PC-3 (cell line): ENCODE results near the gene STX8. TPM values are rescaled to one million over a fixed set of nuclear protein-coding genes. Genes with fewer than 3 reads are reported as not detected.

Source experiments
- ATAC-seq: fragments of 200-7000 bp; cut with Tn5 transposase; 2 replicates; pipeline ENCODE4 v1.9.1; 2020; ENCODE audit warnings: mild to moderate bottlenecking, moderate library complexity
- BruUV-seq: library from RNA; stranded (reverse); fragments of 400-500 nt; replicated peaks from 2 replicates; lab custom pipeline; 2021; lab: Mats Ljungman, UMichigan
- CTCF ChIA-PET: fragments of 300-600 bp; sonication (Branson Sonifier 250); formaldehyde crosslinking; loops from one replicate; lab custom pipeline; 2022; ENCODE audit warnings: antibody characterized with exemption; lab: Charles Lee
- POLR2A ChIA-PET: fragments of 300-600 bp; sonication (Branson Sonifier 250); formaldehyde crosslinking; loops from one replicate; lab custom pipeline; 2022; ENCODE audit warnings: antibody characterized with exemption; ENCODE audit not compliant: unreplicated experiment; lab: Charles Lee
- DNase-seq: peaks from one replicate; pipeline ENCODE4 v3.0.0-alpha.2; 2015
- H2AFZ ChIP-seq: fragments of 300-600 bp; sonication (generic); 2 replicates; pipeline ENCODE4 v1.6.0; 2016; ENCODE audit warnings: antibody characterized with exemption, low read length
- H3F3A ChIP-seq: fragments of 300-600 bp; sonication (generic); one replicate; pipeline ENCODE4 v1.6.0; 2017; ENCODE audit warnings: antibody characterized with exemption, low read length, control low read depth, mild to moderate bottlenecking; ENCODE audit not compliant: unreplicated experiment
- H3K27ac ChIP-seq: fragments of 300-600 bp; sonication (generic); 2 replicates; pipeline ENCODE4 v1.5.1; 2016; ENCODE audit warnings: mild to moderate bottlenecking, low read length
- H3K27me3 ChIP-seq: fragments of 300-600 bp; sonication (generic); 2 replicates; pipeline ENCODE4 v1.6.1; 2016; ENCODE audit warnings: low read length, mixed read lengths
- H3K36me3 ChIP-seq: fragments of 300-600 bp; sonication (generic); 2 replicates; pipeline ENCODE4 v1.6.1; 2016; ENCODE audit warnings: low read depth, mixed run types, low read length, mixed read lengths
- H3K4me1 ChIP-seq: fragments of 300-600 bp; sonication (generic); 2 replicates; pipeline ENCODE4 v1.5.1; 2016; ENCODE audit warnings: low read length; ENCODE audit not compliant: insufficient read depth
- H3K4me2 ChIP-seq: fragments of 300-600 bp; sonication (generic); 2 replicates; pipeline ENCODE4 v1.6.0; 2016; ENCODE audit warnings: low read length
- H3K4me3 ChIP-seq: fragments of 300-600 bp; sonication (generic); 2 replicates; pipeline ENCODE4 v1.5.1; 2016; ENCODE audit warnings: mild to moderate bottlenecking, low read length, mixed read lengths
- H3K79me2 ChIP-seq: fragments of 300-600 bp; sonication (generic); 2 replicates; pipeline ENCODE4 v1.6.1; 2017; ENCODE audit warnings: low read length, mixed read lengths
- H3K9ac ChIP-seq: fragments of 300-600 bp; sonication (generic); 2 replicates; pipeline ENCODE4 v1.6.0; 2016; ENCODE audit warnings: mild to moderate bottlenecking, low read length
- H3K9me2 ChIP-seq: fragments of 300-600 bp; sonication (generic); replicated peaks from 2 replicates; pipeline ENCODE4 v1.6.1; 2016; ENCODE audit warnings: mixed run types, low read length, mixed read lengths
- H3K9me3 ChIP-seq: fragments of 300-600 bp; sonication (generic); 2 replicates; pipeline ENCODE4 v1.6.1; 2016; ENCODE audit warnings: low read length, mixed read lengths
- H4K20me1 ChIP-seq: fragments of 300-600 bp; sonication (generic); 2 replicates; pipeline ENCODE4 v1.6.1; 2016; ENCODE audit warnings: low read length, mixed read lengths
- CTCF ChIP-seq: fragments of 300-600 bp; sonication (generic); conservative IDR thresholded peaks from 2 replicates; pipeline ENCODE4 v1.5.1; 2017; ENCODE audit warnings: antibody characterized with exemption, low read depth, mild to moderate bottlenecking, low read length
- EZH2 ChIP-seq: fragments of 300-600 bp; sonication (generic); IDR thresholded peaks from one replicate; pipeline ENCODE4 v1.6.1; 2017; ENCODE audit warnings: antibody characterized with exemption, mild to moderate bottlenecking, low read length; ENCODE audit not compliant: unreplicated experiment
- EZH2phosphoT487 ChIP-seq: fragments of 300-600 bp; sonication (generic); IDR thresholded peaks from 2 replicates; pipeline ENCODE4 v1.6.1; 2018; ENCODE audit warnings: mild to moderate bottlenecking, antibody characterized with exemption, low read length, borderline replicate concordance
- intact Hi-C: fragments of 100-400 bp; cut with micrococcal nuclease; formaldehyde crosslinking; loops from 2 replicates; pipeline ENCODE4 v1.9.0; 2023
- total RNA-seq: library from RNA; depleted of rRNA; stranded (reverse); fragments of >200 nt; gene quantifications from 2 replicates; pipeline ENCODE4 v1.2.3, GENCODE V29; 2014

The STX8 gene
- total RNA-seq, 1 experiment from 2014 or later, result 57.4 TPM

GRCh38 chr17:9269350-9270035 is 306.1 kb downstream of the STX8 start:
- Histone ChIP-seq H3K9me3 (no peaks in the 10 kb centered on the region), H3K4me3 (no peak overlapping the region), H3K4me2 (no peak overlapping the region), H3K9ac (no peak overlapping the region), H2AFZ (no peak overlapping the region), H3K4me1 (no peaks in the 10 kb centered on the region), H3K27me3 (no peaks in the 10 kb centered on the region), H3K79me2 (no peaks in the 10 kb centered on the region), H3K9me2 (no peaks in the 10 kb centered on the region), H4K20me1 (no peaks in the 10 kb centered on the region), H3K27ac (no peak overlapping the region), H3F3A (no peaks in the 10 kb centered on the region), H3K36me3 (no peaks in the 10 kb centered on the region)
- DNase-seq, result no peak
- no TSS peak for BruUV-seq
- no peak for ATAC-seq
- POLR2A ChIA-PET, result no interaction called here
- intact Hi-C loops, result no loop called here
- TF ChIP-seq EZH2, result no peak
- TF ChIP-seq CTCF, result no peak
- no peak for TF ChIP-seq EZH2phosphoT487
- CTCF ChIA-PET, result no interaction called here

- intact Hi-C loops, result no loop called here
- no TSS peak for BruUV-seq
- no peaks in the 10 kb centered on the region for H3K4me1 ChIP-seq
- no peaks in the 10 kb centered on the region for H4K20me1 ChIP-seq
- no peaks in the 10 kb centered on the region for H3F3A ChIP-seq
- H3K79me2 ChIP-seq, result no peaks in the 10 kb centered on the region
- TF ChIP-seq EZH2phosphoT487, result no peak
- no peak for TF ChIP-seq CTCF
- TF ChIP-seq EZH2, result no peak
- POLR2A ChIA-PET, result no interaction called here
- H3K36me3 ChIP-seq, result no peaks in the 10 kb centered on the region
- no peak overlapping the region for H2AFZ ChIP-seq
- CTCF ChIA-PET, result no interaction called here
- no peak overlapping the region for H3K9ac ChIP-seq
- DNase-seq, result no peak
- H3K4me3 ChIP-seq, result no peak overlapping the region
- ATAC-seq, result no peak
- no peak overlapping the region for H3K27ac ChIP-seq
- no peak overlapping the region for H3K4me2 ChIP-seq
- H3K9me3 ChIP-seq, result no peaks in the 10 kb centered on the region
- H3K9me2 ChIP-seq, result no peaks in the 10 kb centered on the region
- no peaks in the 10 kb centered on the region for H3K27me3 ChIP-seq
These were observed 307.1 kb downstream of the STX8 start for GRCh38 chr17:9268546-9268945.

- ATAC-seq (no peak), DNase-seq (no peak)
- Histone ChIP-seq H3K27me3 (no peaks in the 10 kb centered on the region), H3K36me3 (no peaks in the 10 kb centered on the region), H3K27ac (no peak overlapping the region), H3K9me2 (no peaks in the 10 kb centered on the region), H3K79me2 (no peaks in the 10 kb centered on the region), H4K20me1 (no peaks in the 10 kb centered on the region), H3K9ac (no peak overlapping the region), H2AFZ (no peak overlapping the region), H3K4me2 (no peak overlapping the region), H3K4me3 (no peak overlapping the region), H3K9me3 (no peaks in the 10 kb centered on the region), H3F3A (no peaks in the 10 kb centered on the region), H3K4me1 (no peaks in the 10 kb centered on the region)
- no TSS peak for BruUV-seq
- intact Hi-C loops, result no loop called here
- POLR2A ChIA-PET, result no interaction called here
- CTCF ChIA-PET, result no interaction called here
- no peak for TF ChIP-seq EZH2
- no peak for TF ChIP-seq EZH2phosphoT487
- no peak for TF ChIP-seq CTCF
These were observed 308.9 kb downstream of the STX8 start for GRCh38 chr17:9266697-9267117.
